GM18526 (cell line): Measurements from ENCODE around the gene SIAH1.

Experiments
- POLR2A ChIP-seq: IDR thresholded peaks from 3 replicates; pipeline ENCODE4 v1.6.1; 2011; ENCODE audit not compliant: insufficient read length; ENCODE audit errors: extremely low read depth

The SIAH1 gene

GRCh38 chr16:48405153-48405552 lies 19.9 kb upstream of the SIAH1 start:
- no peak for TF ChIP-seq POLR2A

GRCh38 chr16:48395375-48395774 lies 10.2 kb upstream of the SIAH1 start:
- TF ChIP-seq POLR2A = no peak

GRCh38 chr16:48394355-48394703 lies 9.1 kb upstream of the SIAH1 start:
- no peak for TF ChIP-seq POLR2A

DNA sequence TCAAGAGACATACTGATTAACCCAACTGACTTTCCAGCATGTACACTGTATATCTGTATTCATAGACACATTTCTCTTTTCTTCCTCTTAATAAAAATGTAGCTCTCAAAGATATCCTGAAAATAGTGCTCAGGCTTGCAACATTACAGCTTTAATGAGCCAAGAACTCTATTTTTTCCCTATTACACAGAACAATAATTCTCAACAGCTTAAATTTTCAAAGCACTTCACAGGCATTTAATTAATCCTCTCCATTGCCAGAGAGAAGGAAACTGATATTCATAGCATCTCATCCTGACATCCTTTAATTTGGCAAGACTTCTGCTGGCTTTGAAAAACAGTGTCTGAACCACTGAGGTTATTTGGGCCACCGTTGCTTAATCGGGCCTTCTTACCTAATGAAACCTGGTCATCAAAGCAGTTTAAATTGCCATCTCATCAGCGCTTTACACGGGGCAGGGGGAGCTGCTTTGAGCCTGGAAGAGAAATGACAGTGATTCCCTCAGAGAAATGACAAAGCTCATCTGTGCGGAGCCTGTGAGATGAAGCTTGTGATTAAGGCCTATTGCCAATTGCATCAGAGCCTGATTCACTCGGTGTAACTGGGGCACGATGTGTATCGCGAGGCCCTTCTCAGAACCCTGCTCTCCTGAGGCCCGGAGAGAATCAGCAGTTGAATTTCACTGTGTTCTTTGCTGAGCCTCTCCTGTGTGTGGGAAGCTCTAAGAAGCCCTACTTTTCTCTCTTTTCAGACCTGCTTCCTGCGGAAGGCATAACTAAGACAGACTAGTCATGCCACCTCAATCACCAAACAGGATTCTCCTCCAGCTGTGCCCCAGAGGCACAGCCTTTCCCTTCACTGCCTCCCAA lies 8.5 kb upstream of the SIAH1 start:
- TF ChIP-seq POLR2A = no peak

DNA sequence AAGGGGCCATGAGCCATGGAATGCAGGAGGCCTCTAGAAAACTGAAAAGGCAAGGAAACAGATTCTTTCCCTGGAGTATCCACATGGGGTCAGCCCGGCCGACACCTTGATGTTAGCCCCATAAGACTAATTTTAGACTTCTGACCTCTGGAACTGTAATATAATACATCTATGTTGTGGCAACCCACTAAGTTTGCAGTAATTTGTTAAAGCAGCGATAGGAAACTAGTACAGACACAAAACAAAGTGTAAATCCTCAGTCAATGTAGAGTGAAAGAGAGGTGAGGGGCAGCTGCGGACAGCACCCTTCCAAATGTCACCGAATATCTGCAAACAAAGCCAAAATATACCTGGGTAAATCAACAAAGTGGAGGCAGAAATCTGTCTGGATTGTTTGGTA lies 7.2 kb upstream of the SIAH1 start:
- TF ChIP-seq POLR2A = no peak

DNA sequence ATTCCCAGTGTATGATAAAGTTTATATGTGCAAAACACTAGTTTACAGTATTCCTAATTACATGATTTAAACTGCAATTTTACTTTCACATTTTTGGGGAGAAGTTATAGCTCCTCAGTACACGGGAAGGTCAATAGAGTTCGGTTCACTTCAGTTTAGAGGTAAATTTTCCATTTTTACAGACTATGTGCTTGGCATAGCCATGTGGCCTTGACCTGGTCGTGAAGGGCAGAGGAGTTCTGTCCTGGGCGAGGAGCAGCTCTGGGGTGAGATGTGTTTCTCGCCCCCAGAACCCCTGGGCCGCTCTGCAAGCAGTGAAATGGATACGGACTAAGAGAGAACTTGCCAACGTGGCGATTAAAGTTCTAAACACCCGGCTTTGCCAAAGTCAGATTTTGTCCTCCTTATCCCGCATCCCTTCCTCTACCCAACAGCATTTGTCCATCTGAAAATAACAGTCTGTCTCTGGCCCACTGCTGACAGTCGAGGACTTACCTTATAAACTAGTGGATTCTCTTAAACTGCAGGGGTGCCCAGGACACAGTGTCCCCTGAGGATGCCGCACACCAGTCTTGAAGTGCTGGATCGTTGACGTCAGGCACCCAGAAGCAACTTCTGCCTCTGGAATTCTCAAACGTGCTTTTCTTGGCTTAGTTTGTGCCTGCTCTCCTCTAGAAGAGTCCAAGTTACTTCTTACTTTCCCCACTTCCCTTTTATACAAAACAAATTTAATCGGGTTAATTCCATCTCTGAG lies 1.5 kb upstream of the SIAH1 start:
- no peak for TF ChIP-seq POLR2A

DNA sequence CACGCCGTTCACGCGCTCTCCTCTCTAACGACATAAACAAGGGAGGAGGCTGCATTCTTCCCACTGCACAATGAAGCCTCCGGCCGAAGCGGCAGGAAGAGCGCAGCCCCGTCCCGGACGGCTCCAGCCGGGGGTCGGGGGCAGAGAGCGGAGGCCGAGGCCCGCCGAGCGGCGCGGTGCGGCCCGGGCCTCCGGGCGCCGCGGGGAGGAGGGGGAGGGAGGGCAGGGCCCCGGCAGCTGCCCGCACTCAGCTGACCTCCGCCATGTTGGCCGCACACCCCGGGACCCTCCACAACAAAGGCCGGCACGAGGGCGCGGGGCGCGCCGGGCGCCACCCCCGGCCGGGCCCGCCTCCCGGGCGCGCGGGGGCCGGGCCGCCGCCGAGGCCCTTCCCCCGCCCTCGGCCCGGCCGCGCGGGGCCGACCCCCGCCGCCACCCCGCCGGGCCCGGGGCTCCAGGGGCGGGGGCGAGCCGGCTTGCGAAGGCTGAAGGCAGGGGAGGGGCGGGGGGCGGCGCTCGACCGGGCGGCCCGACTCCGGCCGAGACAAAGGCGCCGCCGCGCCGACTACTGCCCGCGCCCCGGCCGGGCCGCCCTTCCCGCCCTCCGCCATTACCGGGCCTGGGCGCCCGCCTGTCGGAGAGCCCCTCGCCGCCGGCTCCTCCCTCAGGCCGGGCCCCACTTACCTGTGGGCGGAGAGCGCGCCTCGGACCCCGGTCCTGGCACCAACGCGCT lies 527 bp downstream of the SIAH1 start:
- TF ChIP-seq POLR2A = no peak

- TF ChIP-seq POLR2A = no peak
These were observed 1.2 kb downstream of the SIAH1 start for GRCh38 chr16:48383877-48384519.

- no peak for TF ChIP-seq POLR2A
These were observed 2.0 kb downstream of the SIAH1 start for GRCh38 chr16:48383009-48383876.

DNA sequence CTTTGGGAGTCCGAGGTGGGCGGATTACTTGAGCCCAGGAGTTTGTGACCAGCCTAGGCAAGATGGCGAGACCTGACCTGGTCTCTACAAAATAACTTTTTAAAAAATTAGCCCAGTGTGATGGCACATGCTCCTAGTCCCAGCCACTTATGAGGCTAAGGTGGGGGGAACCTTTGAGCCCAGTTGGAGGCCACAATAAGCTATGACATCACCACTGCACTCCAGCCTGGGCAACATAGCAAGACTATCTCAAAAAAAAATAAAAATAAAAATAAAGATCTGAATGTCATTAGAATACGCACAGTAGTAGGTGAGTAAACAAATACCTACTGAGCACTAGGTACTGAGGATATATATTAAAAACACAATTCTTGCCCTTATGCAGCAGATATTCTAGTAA lies 3.1 kb downstream of the SIAH1 start:
- no peak for TF ChIP-seq POLR2A

- TF ChIP-seq POLR2A = no peak
These were observed 4.0 kb downstream of the SIAH1 start for GRCh38 chr16:48381201-48381600.

- TF ChIP-seq POLR2A = no peak
These were observed 6.4 kb downstream of the SIAH1 start for GRCh38 chr16:48378836-48379235.

DNA sequence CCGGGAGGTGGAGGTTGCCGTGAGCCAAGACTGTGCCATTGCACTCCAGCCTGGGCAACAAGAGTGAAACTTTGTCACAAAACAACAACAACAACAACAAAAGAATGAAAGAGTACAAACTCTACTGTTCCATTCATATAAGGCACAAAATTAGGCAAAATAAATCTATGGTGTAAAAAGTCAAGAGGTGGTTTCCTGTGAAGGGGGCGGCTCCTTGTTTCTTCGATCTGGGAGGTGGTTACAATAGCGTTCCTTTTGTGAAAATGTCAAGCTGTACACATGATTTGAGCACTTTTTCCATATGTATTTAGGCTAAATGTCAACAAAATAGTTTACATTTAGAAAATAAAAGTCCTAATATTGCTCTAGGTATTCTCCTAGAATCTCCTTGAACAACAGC lies 6.9 kb downstream of the SIAH1 start:
- TF ChIP-seq POLR2A = no peak

GRCh38 chr16:48374255-48374654 lies 11.0 kb downstream of the SIAH1 start:
- TF ChIP-seq POLR2A = no peak
